Measurements from ENCODE around the gene TARBP1.

GRCh38 chr1:234503193-234504050 lies 24.4 kb upstream of the TARBP1 start:
- TF ChIP-seq, protein P1, sequence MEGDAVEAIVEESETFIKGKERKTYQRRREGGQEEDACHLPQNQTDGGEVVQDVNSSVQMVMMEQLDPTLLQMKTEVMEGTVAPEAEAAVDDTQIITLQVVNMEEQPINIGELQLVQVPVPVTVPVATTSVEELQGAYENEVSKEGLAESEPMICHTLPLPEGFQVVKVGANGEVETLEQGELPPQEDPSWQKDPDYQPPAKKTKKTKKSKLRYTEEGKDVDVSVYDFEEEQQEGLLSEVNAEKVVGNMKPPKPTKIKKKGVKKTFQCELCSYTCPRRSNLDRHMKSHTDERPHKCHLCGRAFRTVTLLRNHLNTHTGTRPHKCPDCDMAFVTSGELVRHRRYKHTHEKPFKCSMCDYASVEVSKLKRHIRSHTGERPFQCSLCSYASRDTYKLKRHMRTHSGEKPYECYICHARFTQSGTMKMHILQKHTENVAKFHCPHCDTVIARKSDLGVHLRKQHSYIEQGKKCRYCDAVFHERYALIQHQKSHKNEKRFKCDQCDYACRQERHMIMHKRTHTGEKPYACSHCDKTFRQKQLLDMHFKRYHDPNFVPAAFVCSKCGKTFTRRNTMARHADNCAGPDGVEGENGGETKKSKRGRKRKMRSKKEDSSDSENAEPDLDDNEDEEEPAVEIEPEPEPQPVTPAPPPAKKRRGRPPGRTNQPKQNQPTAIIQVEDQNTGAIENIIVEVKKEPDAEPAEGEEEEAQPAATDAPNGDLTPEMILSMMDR (conservative IDR thresholded peaks at IDR 0.05; ENCODE audit: low read length): no peak
- TF ChIP-seq EZH2phosphoT487 (IDR thresholded peaks at IDR 0.05; ENCODE audit: borderline replicate concordance, low read depth, low read length): no peak

Measured in OCI-LY7 (cell line).